Panc1 (cell line): ENCODE results near the gene MAPK8.

Experiments
- POLR2AphosphoS5 ChIP-seq: IDR thresholded peaks from 2 replicates; pipeline ENCODE4 v1.6.1; 2012; ENCODE audit warnings: mild to moderate bottlenecking, low read depth, low read length, moderate library complexity
- REST ChIP-seq, 2 experiments: IDR thresholded peaks; 2 replicates each; pipeline ENCODE4 v1.6.1; 2011 to 2012; ENCODE audit warnings: low read depth in 2 of 2, control low read depth in 1 of 2, low read length in 1 of 2, mild to moderate bottlenecking in 1 of 2, moderate library complexity in 1 of 2; ENCODE audit not compliant: insufficient read depth in 1 of 2
- SIN3A ChIP-seq: IDR thresholded peaks from 2 replicates; pipeline ENCODE4 v1.6.1; 2012; ENCODE audit warnings: low read depth, mild to moderate bottlenecking, low read length, moderate library complexity, borderline replicate concordance; ENCODE audit not compliant: insufficient read depth
- TCF7L2 ChIP-seq: IDR thresholded peaks from 2 replicates; pipeline ENCODE4 v1.6.1; 2011; ENCODE audit warnings: mild to moderate bottlenecking, low read depth, low read length, inconsistent platforms
- TF ChIP-seq, protein P1 (sequence below): fragments of 450-650 bp; IDR thresholded peaks from 2 replicates; pipeline ENCODE4 v1.5.1; 2017; ENCODE audit warnings: mild to moderate bottlenecking

DNA sequence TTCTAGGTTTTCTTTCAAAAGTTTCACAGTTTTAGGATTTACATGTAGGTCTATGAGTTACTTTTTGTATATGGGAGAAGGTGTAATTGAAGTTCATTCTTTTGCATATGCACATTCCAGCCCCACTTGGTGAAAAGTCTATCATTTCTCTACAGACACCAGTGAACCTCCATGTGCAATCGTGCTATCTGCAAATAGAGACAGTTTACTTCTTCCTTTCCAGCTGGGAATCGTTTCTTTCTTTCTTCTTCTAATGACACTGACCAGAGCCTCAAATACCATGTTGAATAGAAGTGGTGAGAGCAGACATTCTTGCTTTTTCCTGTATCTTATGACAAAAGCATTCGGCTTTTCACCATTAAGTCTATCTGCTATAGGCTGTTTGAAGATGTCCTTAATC, 175.7 kb downstream of the MAPK8 start:
- TF ChIP-seq, protein P1, sequence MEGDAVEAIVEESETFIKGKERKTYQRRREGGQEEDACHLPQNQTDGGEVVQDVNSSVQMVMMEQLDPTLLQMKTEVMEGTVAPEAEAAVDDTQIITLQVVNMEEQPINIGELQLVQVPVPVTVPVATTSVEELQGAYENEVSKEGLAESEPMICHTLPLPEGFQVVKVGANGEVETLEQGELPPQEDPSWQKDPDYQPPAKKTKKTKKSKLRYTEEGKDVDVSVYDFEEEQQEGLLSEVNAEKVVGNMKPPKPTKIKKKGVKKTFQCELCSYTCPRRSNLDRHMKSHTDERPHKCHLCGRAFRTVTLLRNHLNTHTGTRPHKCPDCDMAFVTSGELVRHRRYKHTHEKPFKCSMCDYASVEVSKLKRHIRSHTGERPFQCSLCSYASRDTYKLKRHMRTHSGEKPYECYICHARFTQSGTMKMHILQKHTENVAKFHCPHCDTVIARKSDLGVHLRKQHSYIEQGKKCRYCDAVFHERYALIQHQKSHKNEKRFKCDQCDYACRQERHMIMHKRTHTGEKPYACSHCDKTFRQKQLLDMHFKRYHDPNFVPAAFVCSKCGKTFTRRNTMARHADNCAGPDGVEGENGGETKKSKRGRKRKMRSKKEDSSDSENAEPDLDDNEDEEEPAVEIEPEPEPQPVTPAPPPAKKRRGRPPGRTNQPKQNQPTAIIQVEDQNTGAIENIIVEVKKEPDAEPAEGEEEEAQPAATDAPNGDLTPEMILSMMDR = no peak
- no peak for TF ChIP-seq REST (IDR thresholded peaks at IDR 0.05; ENCODE audit: insufficient read depth in 1 of 2, low read depth in 2 of 2, low read length in 1 of 2)
- no peak for TF ChIP-seq POLR2AphosphoS5
- no peak for TF ChIP-seq SIN3A
- TF ChIP-seq TCF7L2 = no peak
